ENCODE data around the gene FNDC3B. TPM values are rescaled to one million over a fixed set of nuclear protein-coding genes. Genes with fewer than 3 reads are reported as not detected.
"Not testable (repeated sequence)": the region's sequence is repeated elsewhere in the genome, so short reads cannot be mapped to it uniquely, and the experiment has no call there.

The FNDC3B gene
- total and polyA plus RNA-seq, 2 donors (not counting 1 experiment from before 2014, with no cell fraction given) = 1.2 to 9.2 TPM

- intact Hi-C loops (cut with micrococcal nuclease) = no loop called here
- H3K4me3 Mint-ChIP-seq = no peak overlapping the region
- peaks cover 0 to 4% (median 3%) of the 10 kb centered on the region in 4 experiments for H3K27me3 ChIP-seq (replicated peaks in 1 of 4; ENCODE audit: control extremely low read depth in 1 of 4, control insufficient read depth in 3 of 4, insufficient read depth in 4 of 4, low read length in 3 of 4)
- H3K4me3 ChIP-seq (ENCODE audit: control extremely low read depth in 1 of 5, extremely low read depth in 1 of 5, insufficient read depth in 1 of 5, low read depth in 2 of 5, low read length in 4 of 5) = no peak overlapping the region
- H4K20me1 ChIP-seq (ENCODE audit: control insufficient read depth, insufficient read depth, low read length, poor library complexity, severe bottlenecking) = no peaks in the 10 kb centered on the region
- TF ChIP-seq CTCF (IDR thresholded peaks at IDR 0.05) = no peak
- TF ChIP-seq EZH2 (IDR thresholded peaks at IDR 0.05; ENCODE audit: borderline replicate concordance, insufficient read depth, low read depth, low read length, poor library complexity, severe bottlenecking) = no peak
- H3K9me3 ChIP-seq (ENCODE audit: control extremely low read depth in 1 of 3, control insufficient read depth in 2 of 3, insufficient read depth in 1 of 3, low read length in 2 of 3) = peaks cover 0 to 2% (median 2%) of the 10 kb centered on the region in 3 donors
- H3K79me2 ChIP-seq (ENCODE audit: control insufficient read depth, insufficient read depth, low read length) = no peaks in the 10 kb centered on the region
- H3K4me1 ChIP-seq (ENCODE audit: control insufficient read depth in 2 of 2, insufficient read depth in 2 of 2, low read length in 2 of 2) = no peaks in the 10 kb centered on the region
- H3K9me3 Mint-ChIP-seq (ENCODE audit: insufficient read depth) = no peaks in the 10 kb centered on the region
- H3K9ac ChIP-seq (ENCODE audit: low read length) = no peak overlapping the region
- 100% methylated on average over 1 of the region's 4 CpGs for WGBS (ENCODE audit: insufficient coverage)
- ATAC-seq (ENCODE audit: low read depth) (no peak), DNase-seq (no peak)
- no peaks in the 10 kb centered on the region for H3K36me3 ChIP-seq (replicated peaks in 1 of 2; ENCODE audit: control extremely low read depth in 1 of 2, control insufficient read depth in 1 of 2, extremely low read depth in 1 of 2, insufficient read depth in 2 of 2, low read length in 1 of 2)
- no peak overlapping the region for H3K27ac ChIP-seq (ENCODE audit: low read length in 2 of 2)
- CTCF ChIA-PET = no interaction called here
- no peak overlapping the region for H3K27ac Mint-ChIP-seq
- no peak overlapping the region for H2AFZ ChIP-seq (ENCODE audit: insufficient read depth, low read depth, low read length, poor library complexity, severe bottlenecking)
- H3K4me2 ChIP-seq (replicated peaks; ENCODE audit: low read depth, low read length, poor library complexity, severe bottlenecking) = no peak overlapping the region
- H3K4me1 Mint-ChIP-seq = no peaks in the 10 kb centered on the region
- peaks cover 10% of the 10 kb centered on the region for H3K27me3 Mint-ChIP-seq
- POLR2A ChIA-PET = no interaction called here
Measured at GRCh38 chr3:172090035-172090434, 50.7 kb downstream of the FNDC3B start.

- peaks cover 15% of the 10 kb centered on the region for H3K27me3 Mint-ChIP-seq
- Histone ChIP-seq H3K27ac (ENCODE audit: low read length in 2 of 2) (no peak overlapping the region), H3K36me3 (replicated peaks in 1 of 2; ENCODE audit: control extremely low read depth in 1 of 2, control insufficient read depth in 1 of 2, extremely low read depth in 1 of 2, insufficient read depth in 2 of 2, low read length in 1 of 2) (no peaks in the 10 kb centered on the region), H2AFZ (ENCODE audit: insufficient read depth, low read depth, low read length, poor library complexity, severe bottlenecking) (no peak overlapping the region), H3K4me3 (ENCODE audit: control extremely low read depth in 1 of 5, extremely low read depth in 1 of 5, insufficient read depth in 1 of 5, low read depth in 2 of 5, low read length in 4 of 5) (no peak overlapping the region), H3K4me2 (replicated peaks; ENCODE audit: low read depth, low read length, poor library complexity, severe bottlenecking) (no peak overlapping the region), H3K79me2 (ENCODE audit: control insufficient read depth, insufficient read depth, low read length) (no peaks in the 10 kb centered on the region), H3K4me1 (ENCODE audit: control insufficient read depth in 2 of 2, insufficient read depth in 2 of 2, low read length in 2 of 2) (no peaks in the 10 kb centered on the region), H3K27me3 (replicated peaks in 1 of 4; ENCODE audit: control extremely low read depth in 1 of 4, control insufficient read depth in 3 of 4, insufficient read depth in 4 of 4, low read length in 3 of 4) (peaks cover 0 to 8% (median 3%) of the 10 kb centered on the region in 4 experiments), H3K9me3 (ENCODE audit: control extremely low read depth in 1 of 3, control insufficient read depth in 2 of 3, insufficient read depth in 1 of 3, low read length in 2 of 3) (peaks cover 0 to 2% (median 2%) of the 10 kb centered on the region in 3 donors), H3K9ac (ENCODE audit: low read length) (no peak overlapping the region), H4K20me1 (ENCODE audit: control insufficient read depth, insufficient read depth, low read length, poor library complexity, severe bottlenecking) (no peaks in the 10 kb centered on the region)
- H3K27ac Mint-ChIP-seq = no peak overlapping the region
- no peaks in the 10 kb centered on the region for H3K9me3 Mint-ChIP-seq (ENCODE audit: insufficient read depth)
- TF ChIP-seq EZH2 (IDR thresholded peaks at IDR 0.05; ENCODE audit: borderline replicate concordance, insufficient read depth, low read depth, low read length, poor library complexity, severe bottlenecking) = no peak
- TF ChIP-seq CTCF (IDR thresholded peaks at IDR 0.05) = no peak
- ChIA-PET POLR2A (no interaction called here), CTCF (no interaction called here)
- no peaks in the 10 kb centered on the region for H3K4me1 Mint-ChIP-seq
- H3K4me3 Mint-ChIP-seq = no peak overlapping the region
- ATAC-seq (ENCODE audit: low read depth) (no peak), DNase-seq (no peak)
- intact Hi-C loops (cut with micrococcal nuclease) = no loop called here
- 97% methylated on average over 3 of the region's 5 CpGs for WGBS (ENCODE audit: insufficient coverage)
Measured at GRCh38 chr3:172092658-172093057, 53.3 kb downstream of the FNDC3B start.

- H3K9me3 Mint-ChIP-seq (ENCODE audit: insufficient read depth); H2AFZ ChIP-seq (ENCODE audit: insufficient read depth, low read depth, low read length, poor library complexity, severe bottlenecking); H3K4me2 ChIP-seq (replicated peaks; ENCODE audit: low read depth, low read length, poor library complexity, severe bottlenecking); H3K4me3 ChIP-seq (ENCODE audit: control extremely low read depth in 1 of 5, extremely low read depth in 1 of 5, insufficient read depth in 1 of 5, low read depth in 2 of 5, low read length in 4 of 5); DNase-seq; ATAC-seq (ENCODE audit: low read depth); H3K9ac ChIP-seq (ENCODE audit: low read length); H3K9me3 ChIP-seq (ENCODE audit: control extremely low read depth in 1 of 3, control insufficient read depth in 2 of 3, insufficient read depth in 1 of 3, low read length in 2 of 3); H4K20me1 ChIP-seq (ENCODE audit: control insufficient read depth, insufficient read depth, low read length, poor library complexity, severe bottlenecking); intact Hi-C loops (cut with micrococcal nuclease); H3K79me2 ChIP-seq (ENCODE audit: control insufficient read depth, insufficient read depth, low read length); H3K27me3 ChIP-seq (replicated peaks in 1 of 4; ENCODE audit: control extremely low read depth in 1 of 4, control insufficient read depth in 3 of 4, insufficient read depth in 4 of 4, low read length in 3 of 4); H3K4me1 ChIP-seq (ENCODE audit: control insufficient read depth in 2 of 2, insufficient read depth in 2 of 2, low read length in 2 of 2); CTCF ChIA-PET; H3K4me3 Mint-ChIP-seq; POLR2A ChIA-PET; H3K4me1 Mint-ChIP-seq; H3K36me3 ChIP-seq (replicated peaks in 1 of 2; ENCODE audit: control extremely low read depth in 1 of 2, control insufficient read depth in 1 of 2, extremely low read depth in 1 of 2, insufficient read depth in 2 of 2, low read length in 1 of 2); H3K27ac ChIP-seq (ENCODE audit: low read length in 2 of 2); H3K27ac Mint-ChIP-seq: not testable (repeated sequence)
- 94% methylated on average over 3 of the region's 13 CpGs for WGBS (ENCODE audit: insufficient coverage)
- peaks cover 22% of the 10 kb centered on the region for H3K27me3 Mint-ChIP-seq
Measured at GRCh38 chr3:172093581-172094443, 54.4 kb downstream of the FNDC3B start.

Measured in B cell (primary cell).